NCI-H146 (cell line): ENCODE results near the gene CFDP1.

Experiments
- DNase-seq: peaks from one replicate; lab custom pipeline; 2025; lab: John Stamatoyannopoulos, UW

Gene CFDP1

DNA sequence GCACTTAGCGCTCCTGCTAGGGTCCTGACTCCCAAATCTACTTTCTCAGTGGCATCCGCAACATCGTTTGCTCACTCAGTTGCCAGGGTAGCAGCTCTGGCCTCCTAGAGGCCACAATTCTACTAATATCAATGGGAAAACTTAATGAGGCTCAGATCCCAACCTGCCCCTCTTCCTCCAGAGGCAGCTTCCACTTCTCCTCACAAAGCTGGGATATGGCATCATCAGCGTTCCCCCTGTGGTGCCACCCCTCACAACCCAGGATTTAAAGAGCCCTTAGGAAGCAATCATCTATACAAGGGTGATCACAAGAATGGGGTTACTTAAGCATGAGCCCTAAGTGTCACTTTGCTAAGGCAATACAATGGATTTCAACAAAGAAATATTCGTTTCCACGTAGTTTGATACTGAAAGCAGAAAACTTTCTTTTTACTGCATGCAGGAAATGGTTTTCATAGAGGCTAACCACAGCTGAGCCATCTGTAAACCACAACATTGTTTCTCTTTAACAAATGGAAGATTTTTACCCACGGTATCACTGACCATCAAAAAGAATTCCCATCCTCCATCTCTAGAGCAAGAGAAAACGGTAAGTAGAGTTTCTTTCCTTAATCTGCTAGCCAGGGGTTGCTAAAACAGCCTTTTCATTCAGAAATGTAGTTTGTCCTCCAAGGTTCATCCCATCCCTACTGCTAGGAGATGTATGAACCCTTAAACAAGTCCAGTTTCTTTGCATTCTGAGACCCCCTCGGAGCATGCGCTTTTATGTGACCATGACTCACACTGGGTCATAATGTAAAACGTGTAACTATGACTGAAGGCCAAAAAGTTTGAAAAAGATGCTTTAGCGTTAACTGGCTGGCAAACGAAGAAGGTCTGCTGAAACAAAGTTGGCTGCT lies 113.5 kb downstream of the CFDP1 start:
- no peak for DNase-seq

DNA sequence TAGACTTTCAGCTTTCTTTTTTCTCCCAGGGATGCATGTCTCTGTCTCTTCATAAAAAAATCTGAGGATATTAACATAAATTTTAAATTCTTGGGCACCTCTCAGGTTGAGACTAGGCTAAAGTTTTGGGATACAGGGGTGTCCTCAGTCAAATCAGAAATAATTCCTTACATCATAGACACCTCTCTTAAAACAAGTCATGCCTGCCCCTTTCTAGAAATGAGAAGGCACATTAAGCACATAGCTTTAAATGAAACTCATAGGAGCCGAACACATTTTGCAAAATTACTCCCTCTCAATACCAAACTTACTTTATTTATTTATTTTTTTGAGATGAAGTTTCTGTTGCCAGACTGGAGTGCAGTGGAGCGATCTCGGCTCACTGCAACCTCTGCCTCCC lies 114.6 kb downstream of the CFDP1 start:
- no peak for DNase-seq

DNA sequence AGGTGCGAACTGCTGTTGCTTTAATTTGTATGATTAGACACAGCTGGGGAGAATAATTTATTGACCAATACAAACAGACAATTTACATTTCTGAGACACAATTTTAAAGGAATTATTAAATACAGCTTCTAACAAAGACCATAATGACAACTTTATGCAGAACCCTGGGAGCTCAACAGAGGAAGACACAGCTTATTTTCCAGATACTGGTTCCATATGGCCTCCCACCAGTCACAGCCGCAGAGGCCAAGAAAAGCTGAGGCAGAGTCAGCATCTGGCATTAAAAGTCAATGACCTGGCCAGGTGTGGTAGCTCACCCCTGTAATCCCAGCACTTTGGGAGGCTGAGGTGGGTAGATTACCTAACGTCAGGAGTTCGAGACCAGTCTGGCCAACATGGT lies 115.8 kb downstream of the CFDP1 start:
- peak; percentile 15 for DNase-seq

DNA sequence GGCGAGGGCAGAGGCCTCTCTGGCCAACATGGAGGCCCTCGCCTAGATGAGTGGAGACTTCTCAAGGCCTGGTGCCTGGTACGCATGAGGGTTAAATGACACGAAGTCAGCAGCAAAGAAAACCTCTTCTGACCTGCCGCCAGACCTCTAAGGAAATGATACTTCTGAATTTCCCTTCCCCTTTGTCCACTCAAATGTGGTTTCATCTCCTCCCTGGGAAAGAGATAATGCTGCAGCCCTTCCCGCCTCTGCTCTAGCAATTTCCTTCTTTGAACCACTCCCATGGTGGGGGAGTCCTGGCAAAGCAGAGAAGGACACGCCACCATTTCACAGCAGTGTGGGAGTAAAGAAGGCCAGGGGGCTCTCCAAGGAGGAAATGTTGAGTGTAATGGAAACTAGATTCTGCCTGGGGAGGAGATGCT lies 116.2 kb downstream of the CFDP1 start:
- no peak for DNase-seq

DNA sequence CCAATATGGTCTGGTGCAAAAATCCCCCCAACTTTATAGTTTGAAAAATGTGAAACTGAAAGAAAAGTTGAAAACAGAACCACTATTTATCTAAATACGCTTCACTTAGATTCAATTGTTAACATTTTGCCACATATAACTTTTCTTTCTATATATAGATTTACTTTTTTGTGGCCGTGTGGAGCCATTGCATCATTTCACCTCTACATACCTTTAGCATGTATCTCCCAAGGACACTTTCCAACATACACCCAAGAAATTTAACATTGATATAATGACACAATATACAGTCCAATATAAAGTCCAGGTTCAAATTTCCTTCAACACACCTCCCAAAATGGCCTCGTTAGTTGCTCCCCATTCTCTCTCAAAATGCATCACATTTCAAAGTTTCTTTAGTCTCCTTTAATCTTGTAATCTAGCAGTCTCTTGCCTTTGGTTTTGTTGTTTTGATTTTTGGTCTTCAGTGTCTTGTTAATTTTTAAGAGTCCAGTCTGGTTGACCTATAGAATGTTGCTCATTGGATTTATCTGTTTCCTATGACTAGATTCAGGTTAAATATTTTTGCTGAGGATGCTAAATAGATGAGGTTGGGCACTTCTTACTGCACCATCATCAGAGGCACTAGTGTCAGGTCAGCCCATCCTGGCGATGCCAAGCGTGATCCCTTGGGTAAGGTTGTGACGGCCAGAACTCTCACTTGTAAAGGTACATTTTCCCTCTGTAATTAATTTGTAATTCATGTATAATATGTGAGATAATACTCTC lies 117.6 kb downstream of the CFDP1 start:
- DNase-seq = no peak

DNA sequence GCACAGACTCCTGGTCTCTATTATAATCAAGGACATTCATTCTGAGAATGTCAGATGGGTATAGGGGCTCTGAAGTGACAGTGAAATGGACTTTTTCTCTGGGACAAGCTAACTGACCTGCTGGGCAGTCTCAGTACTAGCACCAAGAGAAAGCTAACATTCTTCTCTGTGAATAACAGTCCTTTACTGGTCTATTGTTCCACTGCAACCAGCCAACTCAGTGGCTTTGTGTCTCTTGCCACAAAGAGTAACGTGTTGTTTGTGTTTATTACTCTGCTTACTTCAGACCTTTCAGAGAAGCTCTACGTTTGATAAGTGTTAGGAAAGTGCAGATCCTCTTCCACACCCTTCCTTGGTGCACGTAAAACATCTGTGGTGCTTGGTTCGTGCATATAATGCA lies 120.4 kb downstream of the CFDP1 start:
- DNase-seq = no peak

DNA sequence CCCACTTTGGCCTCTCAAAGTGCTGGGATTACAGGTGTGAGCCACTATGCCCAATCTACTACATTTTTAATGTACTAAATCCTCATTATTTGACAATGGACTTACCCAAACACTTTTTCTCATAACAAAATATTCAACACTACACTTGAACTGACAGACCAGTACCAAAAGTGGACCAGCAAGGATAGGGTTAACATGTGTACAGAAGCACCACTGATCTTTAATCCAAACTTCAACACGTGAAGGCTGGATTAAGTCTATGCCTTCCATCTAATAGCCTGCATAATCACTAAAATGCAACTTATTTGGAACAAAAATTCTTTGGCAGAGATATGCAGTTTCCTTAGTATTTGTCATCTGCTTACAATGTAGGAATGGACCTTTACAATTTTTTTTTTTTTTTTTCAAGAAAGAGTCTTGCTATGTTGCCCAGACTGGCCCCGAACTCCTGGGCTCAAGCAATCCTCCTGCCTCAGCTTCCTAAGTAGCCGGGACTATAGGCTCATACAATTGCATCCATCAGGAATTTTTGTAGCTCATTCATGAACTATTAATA lies 121.8 kb downstream of the CFDP1 start:
- DNase-seq = no peak

DNA sequence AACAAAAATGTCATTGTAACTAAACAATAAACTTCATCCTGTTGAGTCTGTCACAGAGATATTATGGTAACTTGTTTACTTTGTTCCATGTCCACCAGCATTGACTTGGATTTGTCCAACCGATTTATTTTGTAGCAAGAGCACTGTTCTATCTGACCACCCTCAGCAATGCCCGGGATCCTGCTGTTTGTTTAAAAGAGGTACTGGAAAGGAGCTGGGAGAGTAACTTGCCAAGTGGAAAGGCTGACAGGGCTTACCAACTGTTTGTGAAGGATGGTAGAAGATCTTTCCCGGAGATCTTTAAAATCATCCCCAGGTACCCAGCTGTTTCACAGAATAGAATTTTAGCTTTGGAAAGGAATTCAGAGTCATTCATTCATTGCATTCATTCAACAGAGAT lies 122.8 kb downstream of the CFDP1 start:
- DNase-seq = no peak

DNA sequence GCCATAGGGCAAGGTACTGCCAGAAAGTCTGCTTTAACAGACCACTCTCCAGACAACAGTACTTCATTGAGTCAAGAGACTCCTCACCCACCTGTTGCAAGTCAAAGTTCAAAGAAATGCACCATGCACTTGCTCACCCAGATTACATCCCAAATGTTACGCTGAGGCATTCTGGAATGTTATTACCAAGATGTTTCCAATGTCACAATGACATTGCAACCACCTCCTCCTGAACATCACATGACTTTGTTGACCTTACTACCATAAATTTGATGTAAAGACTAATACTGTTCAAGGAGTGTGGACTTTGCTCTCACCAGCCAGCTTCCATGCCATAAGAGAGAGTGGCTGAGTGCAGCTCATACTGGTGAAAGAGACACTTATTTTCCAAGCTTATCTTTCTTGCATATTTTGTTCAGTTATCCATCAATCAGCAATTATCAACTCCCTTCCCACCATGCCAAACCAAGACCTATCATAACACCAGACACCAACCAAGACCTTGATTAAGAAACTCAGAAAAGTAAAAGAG lies 123.3 kb downstream of the CFDP1 start:
- DNase-seq = no peak

DNA sequence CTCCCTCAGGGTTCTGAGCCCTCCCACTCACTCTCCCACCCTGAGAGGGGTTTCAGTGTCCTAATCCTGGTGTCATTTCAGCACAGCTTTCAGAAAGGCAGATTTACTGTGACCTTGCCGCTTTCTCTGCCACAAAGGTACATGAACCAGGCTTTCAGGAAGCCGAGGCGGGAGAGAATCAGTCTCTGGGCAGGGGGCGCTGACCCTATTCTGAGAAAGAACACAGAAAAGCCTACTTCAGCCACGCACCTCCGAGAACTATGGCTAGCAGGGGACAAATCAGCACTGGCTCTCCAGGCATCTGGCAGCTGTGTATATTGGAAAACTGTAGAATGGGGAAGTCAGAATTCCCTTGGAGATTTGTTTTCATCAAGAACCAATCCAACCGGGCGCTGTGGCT lies 124.1 kb downstream of the CFDP1 start:
- no peak for DNase-seq

DNA sequence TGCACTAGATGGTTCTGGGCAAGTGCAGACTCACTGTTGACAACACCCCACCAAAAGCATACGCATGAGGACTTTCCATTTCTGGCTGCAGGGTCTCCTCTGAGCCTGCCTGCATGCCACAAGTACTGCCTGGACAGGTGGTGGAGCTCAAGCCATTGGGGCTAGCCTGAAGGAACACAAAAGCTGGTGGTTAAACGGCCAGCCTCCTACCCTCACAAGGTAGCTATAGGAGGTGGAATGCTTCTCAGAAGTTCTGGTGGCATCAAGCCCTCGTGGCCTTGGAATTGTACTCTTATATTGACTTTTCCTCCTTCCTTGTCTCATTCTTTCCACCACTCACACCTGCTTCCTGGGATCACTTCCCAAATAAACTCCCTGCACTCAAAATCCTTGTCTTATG lies 125.3 kb downstream of the CFDP1 start:
- no peak for DNase-seq

DNA sequence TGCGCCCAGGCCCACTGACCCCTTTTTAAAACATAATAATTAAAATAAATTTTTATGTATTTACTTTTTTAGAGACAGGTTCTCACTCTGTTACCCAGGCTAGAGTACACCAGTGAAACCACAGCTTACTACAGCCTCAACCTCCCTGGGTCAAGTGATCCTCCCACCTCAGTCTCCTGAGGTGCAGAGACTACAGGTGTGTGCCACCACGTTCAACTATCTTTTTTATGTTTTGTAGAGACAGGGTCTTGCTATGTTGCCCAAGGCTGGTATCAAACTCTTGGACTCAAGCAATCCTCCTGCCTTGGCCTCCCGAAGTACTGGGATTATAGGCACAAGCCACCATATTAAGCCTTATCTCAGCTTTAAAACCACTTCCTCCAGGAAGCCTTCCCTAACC lies 125.8 kb downstream of the CFDP1 start:
- no peak for DNase-seq

DNA sequence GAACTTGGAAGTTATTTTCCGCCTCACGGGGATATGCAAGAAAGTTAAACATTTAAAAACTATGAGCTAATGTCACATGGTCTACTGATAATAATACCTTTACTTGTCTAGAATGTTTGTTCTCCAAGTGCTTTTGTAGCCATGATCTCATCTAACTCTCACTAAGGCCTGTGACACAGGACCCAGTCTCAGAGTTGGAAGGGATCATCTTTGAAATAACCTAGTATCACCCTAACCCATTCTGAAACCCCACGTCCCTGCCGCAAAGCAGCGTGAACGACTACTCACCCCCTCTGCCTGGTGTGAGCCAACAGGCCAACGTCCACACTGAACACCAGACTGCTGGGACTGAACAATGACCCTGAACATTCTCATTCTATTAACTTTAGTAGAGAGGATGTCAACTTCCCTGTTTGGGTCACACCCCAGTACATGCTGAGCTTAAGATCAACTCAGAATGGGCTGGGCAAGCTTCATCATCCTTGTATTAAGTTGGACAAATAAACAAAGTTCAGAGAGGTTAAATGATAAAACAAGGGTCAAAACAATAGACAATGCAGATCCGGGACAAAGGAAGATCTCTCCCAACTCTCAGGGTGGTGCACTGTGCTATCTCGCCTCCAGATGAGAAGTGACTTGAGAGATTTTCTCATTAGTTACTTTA lies 127.1 kb downstream of the CFDP1 start:
- DNase-seq = no peak

DNA sequence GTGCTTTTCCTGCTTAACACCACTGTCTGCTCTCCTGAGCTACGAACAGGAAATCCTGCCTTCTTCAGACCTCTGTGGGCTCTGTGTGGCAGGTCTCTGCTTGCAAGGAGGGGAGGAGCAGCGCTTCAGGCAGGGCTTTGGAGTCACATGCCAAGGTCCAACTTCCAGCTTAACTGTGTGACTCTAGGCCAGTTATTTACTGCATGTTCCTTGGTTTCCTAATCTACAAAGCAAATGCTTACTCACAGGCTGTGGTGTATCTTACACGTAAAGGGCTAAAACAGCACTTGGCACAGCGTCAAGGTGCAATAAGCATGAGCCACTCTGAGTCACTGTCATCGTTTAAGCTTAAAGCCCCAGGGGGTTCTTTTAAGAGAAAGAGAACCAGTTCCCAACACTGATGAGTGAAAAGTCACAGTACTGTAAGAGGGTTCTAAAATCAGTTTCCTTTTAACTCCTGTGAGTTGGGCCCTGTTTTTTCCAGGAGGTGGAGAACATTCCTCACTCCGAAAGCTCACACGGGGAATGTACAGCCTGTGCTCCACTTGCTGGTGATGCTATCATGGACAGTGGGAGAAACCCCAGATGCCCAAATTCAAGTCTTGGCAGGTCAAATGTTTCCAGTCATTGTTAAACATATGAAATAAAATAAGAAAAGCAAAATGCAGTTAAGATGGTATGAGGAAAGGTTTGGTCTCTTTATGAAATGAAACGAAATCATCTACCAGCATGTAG lies 127.8 kb downstream of the CFDP1 start:
- no peak for DNase-seq

DNA sequence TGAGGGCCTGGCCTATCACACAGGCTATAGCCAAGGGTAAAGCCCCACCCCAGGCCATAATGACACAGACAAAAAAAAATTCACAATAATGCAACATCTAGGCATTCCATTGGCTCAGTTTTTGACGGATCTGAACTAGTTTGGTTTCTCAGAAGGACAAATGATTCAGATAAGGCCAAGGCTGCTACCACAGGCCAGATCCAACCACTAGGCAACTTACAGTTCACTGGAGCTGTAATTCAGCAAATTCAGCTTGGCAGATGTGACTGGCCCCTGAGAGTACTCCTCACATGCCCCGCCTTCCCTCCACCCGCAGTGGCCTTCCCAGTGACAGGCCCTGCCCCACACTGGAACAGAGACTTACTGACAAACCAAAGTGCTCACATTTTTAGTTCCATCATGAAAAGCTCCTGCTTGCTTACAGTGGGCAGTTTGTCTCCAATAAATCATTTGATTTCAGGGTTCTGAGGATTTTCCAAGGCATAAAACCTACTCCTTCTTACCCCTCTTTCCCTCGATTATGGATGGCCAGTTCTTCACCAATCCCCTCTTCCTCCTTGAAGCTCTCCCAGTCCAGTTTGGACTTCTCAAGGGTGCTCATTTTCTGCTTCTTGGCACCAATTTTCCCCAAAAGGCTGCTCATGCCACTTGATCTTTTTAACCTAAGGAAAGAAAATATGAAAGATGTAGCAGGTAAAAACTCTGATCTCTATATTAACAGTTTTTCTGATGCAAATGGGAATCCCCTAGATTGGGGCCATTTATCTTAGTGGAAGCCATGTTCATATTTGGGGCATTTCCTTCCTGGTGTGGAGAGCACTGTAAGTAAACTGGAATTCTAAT lies 128.6 kb downstream of the CFDP1 start:
- no peak for DNase-seq

DNA sequence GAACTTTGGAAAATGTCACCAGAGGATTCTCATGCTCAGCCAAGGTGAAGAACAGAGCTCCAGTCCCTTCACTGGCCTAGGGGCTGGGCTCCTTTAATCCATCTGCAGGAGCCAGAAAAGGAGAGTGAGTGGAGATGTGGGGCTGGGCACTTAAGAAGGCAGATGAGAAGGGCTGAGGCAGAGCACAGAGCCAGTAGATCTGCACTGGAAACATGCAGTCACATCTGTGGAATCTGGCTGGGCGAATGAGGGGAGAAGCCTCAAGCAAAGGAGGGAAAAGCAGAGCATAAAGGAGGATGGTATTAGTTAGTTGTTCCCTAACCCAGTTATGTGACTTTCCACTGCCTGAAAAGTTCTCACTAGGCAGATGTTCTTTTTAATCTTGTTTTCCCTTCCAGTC lies 131.5 kb downstream of the CFDP1 start:
- DNase-seq = no peak

DNA sequence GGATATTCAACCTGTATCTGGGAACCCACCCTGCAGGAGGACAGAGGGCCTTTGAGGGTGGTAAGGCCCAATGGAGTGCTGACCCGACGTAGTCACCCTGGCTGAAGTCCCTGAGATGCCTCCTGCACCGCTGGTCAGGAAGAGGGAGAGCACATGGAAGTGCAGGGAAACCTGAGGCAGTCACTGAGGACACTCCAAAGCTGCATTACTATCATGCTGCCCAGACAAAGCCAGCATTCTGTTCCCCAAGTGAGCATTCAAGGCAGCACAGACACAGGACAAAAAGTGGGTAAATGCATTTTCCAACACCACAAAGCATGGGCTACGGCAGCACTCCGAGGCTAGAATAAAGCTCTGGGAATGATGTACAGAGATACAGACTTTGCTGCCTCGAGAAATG lies 135.0 kb downstream of the CFDP1 start:
- DNase-seq = no peak

DNA sequence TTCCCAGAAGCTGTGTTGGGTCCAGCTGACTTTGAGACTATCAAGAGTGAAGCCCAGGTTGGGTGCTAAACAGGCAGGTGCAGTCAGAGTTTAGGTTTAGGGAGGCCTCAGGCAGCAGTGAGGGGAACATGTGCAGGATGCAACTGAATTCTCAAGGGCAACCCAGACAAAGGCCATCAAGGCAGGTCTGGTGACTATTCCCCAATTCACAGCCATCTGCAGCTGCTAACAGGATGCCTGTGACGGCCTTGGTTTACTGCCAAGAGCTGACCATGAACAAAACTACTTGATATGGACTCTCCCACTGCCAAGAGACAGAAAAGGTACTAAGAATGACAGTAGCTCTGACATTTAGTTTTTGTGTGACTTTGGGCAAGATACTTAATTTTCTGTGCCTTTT lies 136.7 kb downstream of the CFDP1 start:
- no peak for DNase-seq

DNA sequence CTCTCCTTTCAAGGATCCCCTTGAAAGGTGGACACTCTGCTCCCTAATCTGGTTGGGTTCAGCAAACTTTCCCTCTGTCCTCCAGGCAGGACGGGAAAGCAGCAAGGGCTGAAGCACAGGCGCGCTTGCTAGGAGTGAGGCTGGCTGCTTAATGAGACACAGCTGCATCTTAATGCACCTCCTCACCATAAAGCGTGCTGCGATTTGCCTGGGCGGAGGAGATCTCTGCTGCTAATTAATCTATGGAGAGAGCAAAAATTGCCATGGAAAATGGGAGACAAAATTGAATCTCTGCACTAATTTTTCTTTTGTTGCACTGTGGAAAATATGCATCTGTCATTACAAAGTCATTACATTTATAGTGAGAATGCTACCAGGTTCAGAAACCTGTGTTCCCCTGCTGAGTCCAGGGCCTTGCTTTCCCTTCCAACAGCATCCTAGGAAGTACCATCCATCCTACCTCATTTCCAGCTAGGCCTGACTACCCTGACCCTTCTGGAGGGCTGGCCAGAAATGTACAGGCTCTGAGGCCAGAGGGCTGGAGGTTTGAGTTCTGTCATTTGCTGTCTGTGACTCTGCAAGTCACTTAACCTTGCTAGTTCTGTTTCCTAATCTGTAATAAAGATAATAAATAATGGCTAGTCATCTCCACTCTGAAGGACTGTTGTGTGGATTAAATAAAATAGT lies 138.4 kb downstream of the CFDP1 start:
- no peak for DNase-seq

DNA sequence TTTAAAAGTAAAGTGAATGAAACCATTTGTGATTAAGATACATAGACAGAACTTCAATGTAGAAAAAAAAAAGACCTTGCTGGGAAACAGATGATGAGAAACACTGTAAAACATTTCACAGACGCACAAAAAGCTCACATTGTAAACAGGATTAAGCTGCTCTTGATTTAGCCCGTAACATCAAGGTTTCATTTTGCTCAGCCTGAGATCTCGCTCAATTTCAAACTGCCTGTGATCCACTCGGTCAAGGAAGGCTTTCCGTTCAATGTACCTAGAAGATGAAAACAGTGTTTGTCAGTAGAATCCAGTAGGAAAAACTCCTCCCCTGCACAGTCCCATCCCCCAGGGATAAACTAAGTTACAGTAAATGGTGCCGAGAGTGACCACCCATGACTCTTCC lies 139.5 kb downstream of the CFDP1 start:
- DNase-seq = no peak
